ENCODE measurements around the gene CMPK1. TPM values are rescaled to one million over a fixed set of nuclear protein-coding genes. Genes with fewer than 3 reads are reported as not detected.

Gene CMPK1
- polyA plus RNA-seq, 1 donor (not counting 4 experiments of a cell fraction or from before 2014, with no cell fraction given): 63.8 TPM

- Histone ChIP-seq H3K4me1 (ENCODE audit: control insufficient read depth, extremely low read depth, insufficient read depth, low read length) (no peaks in the 10 kb centered on the region), H3K27ac (ENCODE audit: control insufficient read depth, insufficient read depth, low read length) (no peak overlapping the region), H3K4me2 (ENCODE audit: control insufficient read depth, extremely low read depth, insufficient read depth, low read depth, low read length) (no peak overlapping the region), H3K9ac (ENCODE audit: control insufficient read depth, extremely low read depth, insufficient read depth, low read length) (no peak overlapping the region), H3K36me3 (ENCODE audit: control insufficient read depth in 2 of 2, extremely low read depth in 1 of 2, insufficient read depth in 2 of 2, low read length in 2 of 2) (no peaks in the 10 kb centered on the region), H2AFZ (ENCODE audit: control insufficient read depth, low read length) (no peak overlapping the region), H3K9me1 (ENCODE audit: control insufficient read depth, extremely low read depth, insufficient read depth, low read length) (no peaks in the 10 kb centered on the region), H3K79me2 (ENCODE audit: control insufficient read depth, insufficient read depth, low read length) (no peaks in the 10 kb centered on the region), H3K27me3 (ENCODE audit: control insufficient read depth, extremely low read depth, insufficient read depth, low read length) (peaks cover 10% of the 10 kb centered on the region), H4K20me1 (ENCODE audit: control insufficient read depth, extremely low read depth, insufficient read depth, low read length) (no peaks in the 10 kb centered on the region), H3K4me3 (ENCODE audit: control insufficient read depth in 2 of 3, extremely low read depth in 1 of 3, insufficient read depth in 2 of 3, low read depth in 1 of 3, low read length in 3 of 3) (no peak overlapping the region), H3K9me3 (ENCODE audit: control insufficient read depth, low read depth, low read length) (no peaks in the 10 kb centered on the region)
- no peak for DNase-seq (ENCODE audit: low read depth, low spot score)
- no peak for FAIRE-seq
- TF ChIP-seq EZH2 (IDR thresholded peaks at IDR 0.05; ENCODE audit: low read length): no peak
- TF ChIP-seq, protein P1, sequence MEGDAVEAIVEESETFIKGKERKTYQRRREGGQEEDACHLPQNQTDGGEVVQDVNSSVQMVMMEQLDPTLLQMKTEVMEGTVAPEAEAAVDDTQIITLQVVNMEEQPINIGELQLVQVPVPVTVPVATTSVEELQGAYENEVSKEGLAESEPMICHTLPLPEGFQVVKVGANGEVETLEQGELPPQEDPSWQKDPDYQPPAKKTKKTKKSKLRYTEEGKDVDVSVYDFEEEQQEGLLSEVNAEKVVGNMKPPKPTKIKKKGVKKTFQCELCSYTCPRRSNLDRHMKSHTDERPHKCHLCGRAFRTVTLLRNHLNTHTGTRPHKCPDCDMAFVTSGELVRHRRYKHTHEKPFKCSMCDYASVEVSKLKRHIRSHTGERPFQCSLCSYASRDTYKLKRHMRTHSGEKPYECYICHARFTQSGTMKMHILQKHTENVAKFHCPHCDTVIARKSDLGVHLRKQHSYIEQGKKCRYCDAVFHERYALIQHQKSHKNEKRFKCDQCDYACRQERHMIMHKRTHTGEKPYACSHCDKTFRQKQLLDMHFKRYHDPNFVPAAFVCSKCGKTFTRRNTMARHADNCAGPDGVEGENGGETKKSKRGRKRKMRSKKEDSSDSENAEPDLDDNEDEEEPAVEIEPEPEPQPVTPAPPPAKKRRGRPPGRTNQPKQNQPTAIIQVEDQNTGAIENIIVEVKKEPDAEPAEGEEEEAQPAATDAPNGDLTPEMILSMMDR (optimal IDR thresholded peaks at IDR 0.05 in 1 of 3, IDR thresholded peaks at IDR 0.05 in 1 of 3, conservative IDR thresholded peaks at IDR 0.05 in 1 of 3; ENCODE audit: extremely low read depth in 1 of 3, insufficient read depth in 2 of 3, low read length in 3 of 3): no peak
- dilution Hi-C loops (cut with MboI; ENCODE audit: extremely low pct_ligation_motif_present, low sequenced_read_pairs): no loop called here
These were observed 68.2 kb downstream of the CMPK1 start for GRCh38 chr1:47401761-47402160.

- no peaks in the 10 kb centered on the region for H3K79me2 ChIP-seq (ENCODE audit: control insufficient read depth, insufficient read depth, low read length)
- H3K4me1 ChIP-seq (ENCODE audit: control insufficient read depth, extremely low read depth, insufficient read depth, low read length): no peaks in the 10 kb centered on the region
- DNase-seq (ENCODE audit: low read depth, low spot score) (no peak), FAIRE-seq (no peak)
- no peak overlapping the region for H3K9ac ChIP-seq (ENCODE audit: control insufficient read depth, extremely low read depth, insufficient read depth, low read length)
- H3K9me1 ChIP-seq (ENCODE audit: control insufficient read depth, extremely low read depth, insufficient read depth, low read length): no peaks in the 10 kb centered on the region
- peaks cover 10% of the 10 kb centered on the region for H3K27me3 ChIP-seq (ENCODE audit: control insufficient read depth, extremely low read depth, insufficient read depth, low read length)
- no peak overlapping the region for H3K27ac ChIP-seq (ENCODE audit: control insufficient read depth, insufficient read depth, low read length)
- H3K4me2 ChIP-seq (ENCODE audit: control insufficient read depth, extremely low read depth, insufficient read depth, low read depth, low read length): no peak overlapping the region
- TF ChIP-seq EZH2 (IDR thresholded peaks at IDR 0.05; ENCODE audit: low read length): no peak
- TF ChIP-seq, protein P1 (optimal IDR thresholded peaks at IDR 0.05 in 1 of 3, IDR thresholded peaks at IDR 0.05 in 1 of 3, conservative IDR thresholded peaks at IDR 0.05 in 1 of 3; ENCODE audit: extremely low read depth in 1 of 3, insufficient read depth in 2 of 3, low read length in 3 of 3): no peak
- no peak overlapping the region for H2AFZ ChIP-seq (ENCODE audit: control insufficient read depth, low read length)
- H3K36me3 ChIP-seq (ENCODE audit: control insufficient read depth in 2 of 2, extremely low read depth in 1 of 2, insufficient read depth in 2 of 2, low read length in 2 of 2): no peaks in the 10 kb centered on the region
- no peaks in the 10 kb centered on the region for H4K20me1 ChIP-seq (ENCODE audit: control insufficient read depth, extremely low read depth, insufficient read depth, low read length)
- H3K4me3 ChIP-seq (ENCODE audit: control insufficient read depth in 2 of 3, extremely low read depth in 1 of 3, insufficient read depth in 2 of 3, low read depth in 1 of 3, low read length in 3 of 3): no peak overlapping the region
- H3K9me3 ChIP-seq (ENCODE audit: control insufficient read depth, low read depth, low read length): no peaks in the 10 kb centered on the region
- dilution Hi-C loops (cut with MboI; ENCODE audit: extremely low pct_ligation_motif_present, low sequenced_read_pairs): no loop called here
These were observed 69.0 kb downstream of the CMPK1 start for GRCh38 chr1:47402591-47402990.
